Body of pancreas (tissue), 4 donors: ENCODE measurements around the gene WHRN.

Source experiments
- CTCF ChIP-seq, 7 experiments: fragments of 450-650 bp in 4 of 7; fragments of 200-600 bp in 3 of 7; sonication (generic) in 3 of 7; IDR thresholded peaks; one replicate each; pipeline ENCODE4 v1.5.1; 2016 to 2019; ENCODE audit warnings: antibody characterized with exemption in 7 of 7
- POLR2A ChIP-seq, 3 donors: fragments of 450-650 bp; IDR thresholded peaks; one replicate each; pipeline ENCODE4 v1.6.1; 2016; ENCODE audit warnings: antibody characterized with exemption in 3 of 3, mild to moderate bottlenecking in 2 of 3

DNA sequence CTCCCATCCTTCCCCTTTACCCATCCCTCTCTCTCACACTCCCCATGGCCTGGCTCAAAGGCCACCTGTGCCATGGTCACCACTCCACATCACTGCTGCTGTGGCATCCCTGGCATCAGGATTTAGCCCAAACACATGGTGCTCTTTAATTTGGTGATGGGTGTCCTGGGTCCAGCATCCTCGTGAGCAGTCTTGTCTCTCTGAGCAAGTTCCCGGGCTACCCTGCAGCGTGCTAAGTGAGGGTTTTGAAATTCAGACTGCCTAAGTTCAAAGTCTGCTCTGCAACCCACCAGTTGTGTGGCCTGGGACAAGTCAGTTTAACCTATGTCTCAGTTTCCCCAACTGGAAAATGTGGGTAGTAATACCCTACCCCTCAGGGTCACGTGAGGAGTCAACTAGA lies 39.9 kb downstream of the WHRN start:
- TF ChIP-seq CTCF (IDR thresholded peaks at IDR 0.05) (no peak), POLR2A (IDR thresholded peaks at IDR 0.05) (no peak)
